Measurements from ENCODE around the gene GAPDH.
A peak's percentile ranks its signal among the peaks of the same experiment; 100 is the strongest.
"Not testable (repeated sequence)": the region's sequence is repeated elsewhere in the genome, so short reads cannot be mapped to it uniquely, and the experiment has no call there.

Gene GAPDH

DNA sequence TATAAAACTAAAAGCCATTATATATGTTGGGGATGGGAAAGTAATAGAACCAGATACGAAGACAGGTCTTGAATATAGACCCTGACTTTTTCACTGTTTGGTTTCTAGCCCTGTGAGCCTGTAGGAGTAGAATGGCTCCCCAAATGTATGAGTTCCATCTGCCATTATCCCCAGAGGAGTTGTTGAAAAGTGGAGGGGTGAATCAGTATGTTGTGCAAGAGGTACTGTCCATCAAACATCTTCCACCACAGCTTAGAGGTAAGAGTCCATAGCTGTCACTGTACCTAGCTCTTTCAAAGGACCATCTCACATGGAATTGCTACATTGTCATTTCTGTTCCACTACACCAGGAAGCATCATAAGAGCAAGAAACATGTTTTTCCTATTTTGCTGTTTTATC is 39.3 kb upstream of the GAPDH start:
- Histone ChIP-seq H4K8ac (ENCODE audit: low read length) (no peak overlapping the region), H2AFZ (ENCODE audit: low read depth, low read length) (no peak overlapping the region), H3K4ac (ENCODE audit: low read depth in 1 of 2, low read length in 2 of 2) (no peak overlapping the region), H3K9me3 (ENCODE audit: control insufficient read depth, low read length) (no peaks in the 10 kb centered on the region), H3K9ac (ENCODE audit: low read length) (peak overlapping the region; percentile 75), H4K91ac (ENCODE audit: low read length) (no peak overlapping the region), H3K36me3 (ENCODE audit: control insufficient read depth in 1 of 2, insufficient read depth in 2 of 2, low read depth in 1 of 2, low read length in 2 of 2) (peaks cover 24 to 52% of the 10 kb centered on the region in 2 experiments), H3K4me3 (ENCODE audit: insufficient read depth in 1 of 2, low read depth in 1 of 2, low read length in 2 of 2) (peak overlapping the region in 1 of 2 experiments; percentile 94), H2BK12ac (ENCODE audit: low read length in 2 of 2) (peak overlapping the region in 1 of 2 experiments; percentile 29), H2BK5ac (ENCODE audit: low read depth, low read length, poor library complexity, severe bottlenecking) (no peak overlapping the region), H3K23ac (ENCODE audit: low read length in 2 of 2) (no peak overlapping the region), H2AK5ac (ENCODE audit: low read length, severe bottlenecking) (no peak overlapping the region), H3K4me2 (ENCODE audit: low read length, poor library complexity, severe bottlenecking) (peak overlapping the region; percentile 57), H2BK15ac (ENCODE audit: low read depth, poor library complexity, severe bottlenecking) (no peak overlapping the region), H3K79me1 (replicated peaks; ENCODE audit: low read length, poor library complexity, severe bottlenecking) (peaks cover 35% of the 10 kb centered on the region), H3K14ac (ENCODE audit: low read length in 2 of 2) (no peak overlapping the region), H2BK120ac (ENCODE audit: low read depth, low read length) (no peak overlapping the region), H3K27me3 (ENCODE audit: control insufficient read depth in 1 of 2, insufficient read depth in 1 of 2, low read length in 2 of 2) (no peaks in the 10 kb centered on the region), H3K18ac (ENCODE audit: low read depth in 1 of 2, low read length in 2 of 2) (no peak overlapping the region), H3K4me1 (ENCODE audit: control insufficient read depth, insufficient read depth, low read depth, low read length) (no peaks in the 10 kb centered on the region), H3K27ac (ENCODE audit: low read length, poor library complexity, severe bottlenecking) (no peak overlapping the region)
- DNase-seq: no peak
- WGBS: no CpG with 5 or more reads among the region's 1 CpG

DNA sequence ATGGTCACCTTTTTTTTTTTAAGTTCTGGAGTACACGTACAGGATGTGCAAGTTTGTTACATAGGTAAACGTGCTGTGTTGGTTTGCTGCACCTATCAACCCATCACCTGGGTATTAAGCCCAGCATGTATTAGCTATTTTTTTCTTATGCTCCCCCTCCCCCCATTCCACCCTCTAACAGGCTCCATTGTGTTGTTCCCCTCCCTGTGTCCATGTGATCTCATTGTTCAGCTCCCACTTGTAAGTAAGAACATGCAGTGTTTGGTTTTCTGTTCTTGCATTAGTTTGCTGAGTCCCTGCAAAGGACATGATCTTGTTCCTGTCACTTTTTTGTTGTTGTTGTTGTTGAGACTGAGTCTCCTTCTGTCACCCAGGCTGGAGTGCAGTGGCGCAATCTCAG is 37.0 kb upstream of the GAPDH start:
- not testable (repeated sequence) for H2BK15ac ChIP-seq (ENCODE audit: low read depth, poor library complexity, severe bottlenecking); H2AFZ ChIP-seq (ENCODE audit: low read depth, low read length); H3K4ac ChIP-seq (ENCODE audit: low read depth in 1 of 2, low read length in 2 of 2); H3K9me3 ChIP-seq (ENCODE audit: control insufficient read depth, low read length); H2BK120ac ChIP-seq (ENCODE audit: low read depth, low read length); H3K14ac ChIP-seq (ENCODE audit: low read length in 2 of 2); H3K18ac ChIP-seq (ENCODE audit: low read depth in 1 of 2, low read length in 2 of 2); H2BK5ac ChIP-seq (ENCODE audit: low read depth, low read length, poor library complexity, severe bottlenecking); H2BK12ac ChIP-seq (ENCODE audit: low read length in 2 of 2); H3K27ac ChIP-seq (ENCODE audit: low read length, poor library complexity, severe bottlenecking); H3K23ac ChIP-seq (ENCODE audit: low read length in 2 of 2); H4K91ac ChIP-seq (ENCODE audit: low read length); H3K4me1 ChIP-seq (ENCODE audit: control insufficient read depth, insufficient read depth, low read depth, low read length); H2AK5ac ChIP-seq (ENCODE audit: low read length, severe bottlenecking); DNase-seq; H3K9ac ChIP-seq (ENCODE audit: low read length); H3K4me3 ChIP-seq (ENCODE audit: insufficient read depth in 1 of 2, low read depth in 1 of 2, low read length in 2 of 2); H3K4me2 ChIP-seq (ENCODE audit: low read length, poor library complexity, severe bottlenecking); H4K8ac ChIP-seq (ENCODE audit: low read length); H3K27me3 ChIP-seq (ENCODE audit: control insufficient read depth in 1 of 2, insufficient read depth in 1 of 2, low read length in 2 of 2)
- Histone ChIP-seq H3K36me3 (ENCODE audit: control insufficient read depth in 1 of 2, insufficient read depth in 2 of 2, low read depth in 1 of 2, low read length in 2 of 2) (peaks cover 22 to 60% of the 10 kb centered on the region in 2 experiments), H3K79me1 (replicated peaks; ENCODE audit: low read length, poor library complexity, severe bottlenecking) (peaks cover 37% of the 10 kb centered on the region)
- WGBS: 79% methylated on average over 3 of the region's 3 CpGs

DNA sequence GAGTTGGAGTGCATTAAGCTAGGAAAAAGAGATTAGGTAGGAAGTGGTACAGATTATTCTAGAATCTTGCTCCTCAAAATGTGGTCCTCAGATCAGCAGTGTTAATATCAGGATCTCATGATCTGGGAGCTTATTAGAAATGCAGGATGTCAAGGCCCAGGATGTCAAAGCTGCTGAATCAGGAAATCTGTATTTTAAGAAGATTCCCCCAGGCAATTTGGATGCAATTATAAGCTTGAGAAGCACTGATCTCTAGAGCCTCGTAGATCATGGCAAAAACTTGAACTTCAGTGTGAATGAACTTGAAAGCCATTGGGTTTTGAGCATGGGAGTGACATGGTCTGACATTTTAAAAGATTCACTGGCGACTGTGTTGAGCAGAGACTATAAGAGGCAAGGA is 33.9 kb upstream of the GAPDH start:
- H3K79me1 ChIP-seq (replicated peaks; ENCODE audit: low read length, poor library complexity, severe bottlenecking): peaks cover 32% of the 10 kb centered on the region
- no peak overlapping the region for H3K18ac ChIP-seq (ENCODE audit: low read depth in 1 of 2, low read length in 2 of 2)
- no peak overlapping the region for H3K23ac ChIP-seq (ENCODE audit: low read length in 2 of 2)
- no peak overlapping the region for H2BK15ac ChIP-seq (ENCODE audit: low read depth, poor library complexity, severe bottlenecking)
- no peak overlapping the region for H4K8ac ChIP-seq (ENCODE audit: low read length)
- H3K9me3 ChIP-seq (ENCODE audit: control insufficient read depth, low read length): no peaks in the 10 kb centered on the region
- no peak overlapping the region for H3K9ac ChIP-seq (ENCODE audit: low read length)
- no peak overlapping the region for H2BK5ac ChIP-seq (ENCODE audit: low read depth, low read length, poor library complexity, severe bottlenecking)
- no peaks in the 10 kb centered on the region for H3K27me3 ChIP-seq (ENCODE audit: control insufficient read depth in 1 of 2, insufficient read depth in 1 of 2, low read length in 2 of 2)
- 96% methylated on average over 2 of the region's 2 CpGs for WGBS
- H4K91ac ChIP-seq (ENCODE audit: low read length): no peak overlapping the region
- no peak overlapping the region for H3K4me2 ChIP-seq (ENCODE audit: low read length, poor library complexity, severe bottlenecking)
- H3K4me1 ChIP-seq (ENCODE audit: control insufficient read depth, insufficient read depth, low read depth, low read length): no peaks in the 10 kb centered on the region
- no peak overlapping the region for H3K14ac ChIP-seq (ENCODE audit: low read length in 2 of 2)
- H3K4ac ChIP-seq (ENCODE audit: low read depth in 1 of 2, low read length in 2 of 2): no peak overlapping the region
- peaks cover 25 to 69% of the 10 kb centered on the region in 2 experiments for H3K36me3 ChIP-seq (ENCODE audit: control insufficient read depth in 1 of 2, insufficient read depth in 2 of 2, low read depth in 1 of 2, low read length in 2 of 2)
- H2AK5ac ChIP-seq (ENCODE audit: low read length, severe bottlenecking): no peak overlapping the region
- DNase-seq: no peak
- H3K4me3 ChIP-seq (ENCODE audit: insufficient read depth in 1 of 2, low read depth in 1 of 2, low read length in 2 of 2): no peak overlapping the region
- no peak overlapping the region for H3K27ac ChIP-seq (ENCODE audit: low read length, poor library complexity, severe bottlenecking)
- H2BK12ac ChIP-seq (ENCODE audit: low read length in 2 of 2): no peak overlapping the region
- no peak overlapping the region for H2BK120ac ChIP-seq (ENCODE audit: low read depth, low read length)
- no peak overlapping the region for H2AFZ ChIP-seq (ENCODE audit: low read depth, low read length)

DNA sequence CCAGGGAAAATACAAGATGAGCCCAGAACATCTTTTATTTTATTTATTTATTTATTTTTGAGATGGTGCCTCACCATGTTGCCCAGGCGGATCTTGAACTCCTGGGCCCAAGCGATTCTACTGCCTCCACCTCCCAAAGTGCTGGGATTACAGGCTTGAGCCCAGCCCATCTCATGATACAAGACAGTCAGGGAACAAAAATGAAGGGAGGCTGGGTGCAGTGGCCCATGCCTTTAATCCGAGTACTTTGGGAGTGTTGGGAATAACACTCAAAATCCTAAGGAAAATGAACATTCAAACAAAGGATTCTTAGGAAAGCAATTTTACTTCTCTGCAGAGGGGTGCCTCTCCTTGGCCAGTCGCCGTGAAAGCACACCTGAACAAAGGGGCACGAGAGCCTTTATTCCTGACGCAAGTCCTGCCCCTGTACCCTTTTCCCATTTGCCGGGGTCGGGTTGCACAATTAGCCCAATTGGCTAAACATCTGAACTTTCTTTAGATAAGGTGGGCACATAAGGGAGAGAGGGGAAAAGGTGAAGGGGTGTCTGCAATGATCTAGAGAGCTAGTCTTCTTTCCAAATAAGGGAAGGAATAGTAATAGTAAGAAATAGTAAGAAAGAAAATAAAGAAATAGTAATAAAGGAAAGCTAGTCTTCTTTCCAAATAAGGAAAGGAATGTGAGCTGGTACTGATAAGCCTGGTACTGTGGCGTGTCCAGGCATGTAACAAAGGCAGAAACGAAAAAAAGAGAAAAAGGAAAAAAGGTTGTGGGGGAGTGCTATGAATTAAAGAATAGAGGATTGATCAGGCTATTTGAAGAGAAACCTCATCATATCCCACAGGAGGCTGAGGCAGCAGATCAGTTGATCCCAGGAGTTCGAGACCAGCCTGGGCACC is 27.0 kb upstream of the GAPDH start:
- no peaks in the 10 kb centered on the region for H3K9me3 ChIP-seq (ENCODE audit: control insufficient read depth, low read length)

More for the DNA sequence above, 27.0 kb upstream of the GAPDH start:
- H4K91ac ChIP-seq (ENCODE audit: low read length): peak overlapping the region; percentile 47
- no peak overlapping the region for H3K14ac ChIP-seq (ENCODE audit: low read length in 2 of 2)
- H2AFZ ChIP-seq (ENCODE audit: low read depth, low read length): peak overlapping the region; percentile 4
- H3K4me2 ChIP-seq (ENCODE audit: low read length, poor library complexity, severe bottlenecking): no peak overlapping the region
- peak overlapping the region; percentile 70 for H4K8ac ChIP-seq (ENCODE audit: low read length)
- peak overlapping the region; percentile 71 for H2AK5ac ChIP-seq (ENCODE audit: low read length, severe bottlenecking)
- peaks cover 16 to 38% of the 10 kb centered on the region in 2 experiments for H3K36me3 ChIP-seq (ENCODE audit: control insufficient read depth in 1 of 2, insufficient read depth in 2 of 2, low read depth in 1 of 2, low read length in 2 of 2)
- H3K4ac ChIP-seq (ENCODE audit: low read depth in 1 of 2, low read length in 2 of 2): peak overlapping the region in 1 of 2 experiments; percentile 80
- DNase-seq: no peak
- peak overlapping the region; percentile 23 for H2BK15ac ChIP-seq (ENCODE audit: low read depth, poor library complexity, severe bottlenecking)
- peak overlapping the region in 1 of 2 experiments; percentile 1 for H2BK12ac ChIP-seq (ENCODE audit: low read length in 2 of 2)
- H3K4me1 ChIP-seq (ENCODE audit: control insufficient read depth, insufficient read depth, low read depth, low read length): peaks cover 4% of the 10 kb centered on the region
- H3K79me1 ChIP-seq (replicated peaks; ENCODE audit: low read length, poor library complexity, severe bottlenecking): peaks cover 30% of the 10 kb centered on the region
- H3K18ac ChIP-seq (ENCODE audit: low read depth in 1 of 2, low read length in 2 of 2): peak overlapping the region in 1 of 2 experiments; percentile 18
- peak overlapping the region; percentile 86 for H3K27ac ChIP-seq (ENCODE audit: low read length, poor library complexity, severe bottlenecking)
- 82% methylated on average over 11 of the region's 12 CpGs for WGBS
- no peaks in the 10 kb centered on the region for H3K27me3 ChIP-seq (ENCODE audit: control insufficient read depth in 1 of 2, insufficient read depth in 1 of 2, low read length in 2 of 2)
- H3K4me3 ChIP-seq (ENCODE audit: insufficient read depth in 1 of 2, low read depth in 1 of 2, low read length in 2 of 2): no peak overlapping the region
- H2BK5ac ChIP-seq (ENCODE audit: low read depth, low read length, poor library complexity, severe bottlenecking): peak overlapping the region; percentile 84
- peak overlapping the region; percentile 77 for H2BK120ac ChIP-seq (ENCODE audit: low read depth, low read length)
- H3K9ac ChIP-seq (ENCODE audit: low read length): no peak overlapping the region
- no peak overlapping the region for H3K23ac ChIP-seq (ENCODE audit: low read length in 2 of 2)
